Activated T-cell treated with anti-CD3 and anti-CD28 coated beads, Interleukin-2, amount 50 U/mL, for 72 hours (primary cell): ENCODE measurements around the gene PRSS21. TPM values are rescaled to one million over a fixed set of nuclear protein-coding genes. Genes with fewer than 3 reads are reported as not detected.

Experiments used
- ATAC-seq, 2 donors: fragments of 150-1000 bp; cut with Tn5 transposase; replicated peaks in 1 of 2; 2 replicates each; pipeline ENCODE4 v1.10.0; 2021; ENCODE audit warnings: moderate library complexity in 2 of 2, mild to moderate bottlenecking in 1 of 2
- DNase-seq, 2 donors: peaks; one replicate each; pipeline ENCODE4 v3.0.0; 2021 to 2022; ENCODE audit warnings: mixed read lengths in 1 of 2
- H3K27ac Mint-ChIP-seq: one replicate; pipeline ENCODE4 v1.8.0; 2022; ENCODE audit warnings: mild to moderate bottlenecking, moderate library complexity, mixed read lengths
- H3K27me3 Mint-ChIP-seq: one replicate; pipeline ENCODE4 v1.8.0; 2022; ENCODE audit warnings: low read depth, mixed read lengths
- H3K36me3 Mint-ChIP-seq, 2 donors: one replicate each; pipeline ENCODE4 v1.8.0; 2022; ENCODE audit warnings: mixed read lengths in 2 of 2, mild to moderate bottlenecking in 1 of 2; ENCODE audit not compliant: insufficient read depth in 2 of 2
- H3K4me1 Mint-ChIP-seq: one replicate; pipeline ENCODE4 v1.8.0; 2022; ENCODE audit warnings: low read depth, mixed read lengths
- H3K4me3 Mint-ChIP-seq, 2 donors: one replicate each; pipeline ENCODE4 v1.8.0; 2022; ENCODE audit warnings: mild to moderate bottlenecking in 2 of 2, mixed read lengths in 2 of 2, moderate library complexity in 2 of 2
- H3K9me3 Mint-ChIP-seq, 2 donors: one replicate each; pipeline ENCODE4 v1.8.0; 2022; ENCODE audit warnings: mixed read lengths in 2 of 2
- total RNA-seq, 2 donors: library from RNA; stranded (reverse); gene quantifications; one replicate each; pipeline ENCODE4 v1.2.3, GENCODE V29; 2022

Gene PRSS21
- total RNA-seq, 2 donors from 2014 or later: 2.4 to 10.3 TPM

- Mint-ChIP-seq H3K4me1 (no peaks in the 10 kb centered on the region), H3K27me3 (peaks cover 19% of the 10 kb centered on the region), H3K36me3 (peaks cover 0 to 5% of the 10 kb centered on the region in 2 donors), H3K9me3 (peaks cover 3 to 9% of the 10 kb centered on the region in 2 donors), H3K27ac (no peak overlapping the region), H3K4me3 (no peak overlapping the region)
- DNase-seq: no peak
- ATAC-seq: no peak
These were observed 13.4 kb upstream of the PRSS21 start for GRCh38 chr16:2803545-2804195.

GRCh38 chr16:2804728-2805127, 12.3 kb upstream of the PRSS21 start:
- H3K27ac Mint-ChIP-seq: no peak overlapping the region
- no peak for ATAC-seq
- no peak overlapping the region for H3K4me3 Mint-ChIP-seq
- no peak for DNase-seq
- no peaks in the 10 kb centered on the region for H3K4me1 Mint-ChIP-seq
- peaks cover 6 to 9% of the 10 kb centered on the region in 2 donors for H3K9me3 Mint-ChIP-seq
- peaks cover 27% of the 10 kb centered on the region for H3K27me3 Mint-ChIP-seq
- H3K36me3 Mint-ChIP-seq: peaks cover 0 to 5% of the 10 kb centered on the region in 2 donors

GRCh38 chr16:2806286-2806685, 10.8 kb upstream of the PRSS21 start:
- Mint-ChIP-seq H3K4me3 (no peak overlapping the region), H3K27me3 (peaks cover 27% of the 10 kb centered on the region), H3K27ac (no peak overlapping the region), H3K4me1 (no peaks in the 10 kb centered on the region), H3K9me3 (peaks cover 6 to 9% of the 10 kb centered on the region in 2 donors), H3K36me3 (peaks cover 0 to 5% of the 10 kb centered on the region in 2 donors)
- no peak for DNase-seq
- no peak for ATAC-seq

GRCh38 chr16:2808181-2808580, 8.9 kb upstream of the PRSS21 start:
- Mint-ChIP-seq H3K4me3 (no peak overlapping the region), H3K9me3 (peaks cover 6 to 9% of the 10 kb centered on the region in 2 donors), H3K27me3 (peaks cover 27% of the 10 kb centered on the region), H3K4me1 (no peaks in the 10 kb centered on the region), H3K36me3 (peaks cover 0 to 5% of the 10 kb centered on the region in 2 donors), H3K27ac (no peak overlapping the region)
- no peak for DNase-seq
- ATAC-seq: no peak

GRCh38 chr16:2809149-2809760, 7.8 kb upstream of the PRSS21 start:
- no peaks in the 10 kb centered on the region for H3K4me1 Mint-ChIP-seq
- H3K27me3 Mint-ChIP-seq: peaks cover 20% of the 10 kb centered on the region
- no peak overlapping the region for H3K4me3 Mint-ChIP-seq
- peaks cover 2 to 4% of the 10 kb centered on the region in 2 donors for H3K9me3 Mint-ChIP-seq
- H3K36me3 Mint-ChIP-seq: peaks cover 0 to under 1% of the 10 kb centered on the region in 2 donors
- H3K27ac Mint-ChIP-seq: no peak overlapping the region
- ATAC-seq (no peak), DNase-seq (no peak)

GRCh38 chr16:2810651-2811050, 6.4 kb upstream of the PRSS21 start:
- Mint-ChIP-seq H3K9me3 (peaks cover 0 to 3% of the 10 kb centered on the region in 2 donors), H3K4me1 (no peaks in the 10 kb centered on the region), H3K36me3 (no peaks in the 10 kb centered on the region), H3K4me3 (no peak overlapping the region), H3K27ac (no peak overlapping the region), H3K27me3 (peaks cover 20% of the 10 kb centered on the region)
- DNase-seq: no peak
- ATAC-seq: no peak

- Mint-ChIP-seq H3K9me3 (peaks cover 0 to 3% of the 10 kb centered on the region in 2 donors), H3K4me3 (no peak overlapping the region), H3K36me3 (no peaks in the 10 kb centered on the region), H3K27me3 (peaks cover 20% of the 10 kb centered on the region), H3K4me1 (no peaks in the 10 kb centered on the region), H3K27ac (no peak overlapping the region)
- ATAC-seq (no peak), DNase-seq (no peak)
These were observed 5.2 kb upstream of the PRSS21 start for GRCh38 chr16:2811703-2812471.

- H3K36me3 Mint-ChIP-seq: no peaks in the 10 kb centered on the region
- no peaks in the 10 kb centered on the region for H3K4me1 Mint-ChIP-seq
- peaks cover 7% of the 10 kb centered on the region for H3K27me3 Mint-ChIP-seq
- no peak overlapping the region for H3K27ac Mint-ChIP-seq
- H3K9me3 Mint-ChIP-seq: peaks cover 0 to 3% of the 10 kb centered on the region in 2 donors
- no peak overlapping the region for H3K4me3 Mint-ChIP-seq
- no peak for ATAC-seq
- DNase-seq: no peak
These were observed 3.2 kb upstream of the PRSS21 start for GRCh38 chr16:2813771-2814221.

GRCh38 chr16:2814551-2815298, 2.3 kb upstream of the PRSS21 start:
- no peaks in the 10 kb centered on the region for H3K27me3 Mint-ChIP-seq
- H3K36me3 Mint-ChIP-seq: no peaks in the 10 kb centered on the region
- no peaks in the 10 kb centered on the region for H3K4me1 Mint-ChIP-seq
- no peak overlapping the region for H3K4me3 Mint-ChIP-seq
- no peak overlapping the region for H3K27ac Mint-ChIP-seq
- no peak for DNase-seq
- no peaks in the 10 kb centered on the region for H3K9me3 Mint-ChIP-seq
- no peak for ATAC-seq

GRCh38 chr16:2815299-2815771, 1.7 kb upstream of the PRSS21 start:
- H3K27ac Mint-ChIP-seq: no peak overlapping the region
- H3K9me3 Mint-ChIP-seq: no peaks in the 10 kb centered on the region
- no peaks in the 10 kb centered on the region for H3K4me1 Mint-ChIP-seq
- no peak for ATAC-seq
- H3K27me3 Mint-ChIP-seq: no peaks in the 10 kb centered on the region
- DNase-seq: no peak
- H3K4me3 Mint-ChIP-seq: no peak overlapping the region
- no peaks in the 10 kb centered on the region for H3K36me3 Mint-ChIP-seq

- no peak overlapping the region for H3K27ac Mint-ChIP-seq
- no peaks in the 10 kb centered on the region for H3K27me3 Mint-ChIP-seq
- no peaks in the 10 kb centered on the region for H3K36me3 Mint-ChIP-seq
- H3K4me3 Mint-ChIP-seq: no peak overlapping the region
- DNase-seq (no peak), ATAC-seq (no peak)
- H3K4me1 Mint-ChIP-seq: no peaks in the 10 kb centered on the region
- H3K9me3 Mint-ChIP-seq: no peaks in the 10 kb centered on the region
These were observed 569 bp downstream of the PRSS21 start for GRCh38 chr16:2817340-2818271.

GRCh38 chr16:2818272-2818876, 1.3 kb downstream of the PRSS21 start:
- no peak for DNase-seq
- Mint-ChIP-seq H3K27me3 (no peaks in the 10 kb centered on the region), H3K36me3 (no peaks in the 10 kb centered on the region), H3K4me1 (no peaks in the 10 kb centered on the region), H3K4me3 (no peak overlapping the region), H3K9me3 (no peaks in the 10 kb centered on the region), H3K27ac (no peak overlapping the region)
- ATAC-seq: no peak
